NOMO-1 (cell line): Measurements from ENCODE around the gene ECSCR.
A peak's percentile ranks its signal among the peaks of the same experiment; 100 is the strongest.
"Not testable (repeated sequence)": the region's sequence is repeated elsewhere in the genome, so short reads cannot be mapped to it uniquely, and the experiment has no call there.

Experiments
- DNase-seq, 2 experiments: peaks; one replicate each; lab custom pipeline; 2025; ENCODE audit not compliant: unreplicated experiment in 2 of 2; lab: John Stamatoyannopoulos, UW

ECSCR gene

GRCh38 chr5:139446956-139447779 lies 15.4 kb downstream of the ECSCR start:
- DNase-seq: no peak

- no peak for DNase-seq
Measured at GRCh38 chr5:139445325-139446170, 17.0 kb downstream of the ECSCR start.

GRCh38 chr5:139443831-139444453 lies 18.6 kb downstream of the ECSCR start:
- DNase-seq: no peak

- not testable (repeated sequence) for DNase-seq
Measured at GRCh38 chr5:139440416-139440815, 22.1 kb downstream of the ECSCR start.

- DNase-seq: peak; percentile 64 to 83
Measured at GRCh38 chr5:139439013-139439903, 23.3 kb downstream of the ECSCR start, which contains the start of gene DNAJC18. Gene DNAJC18 (minus strand): TSS chr5:139439525. CDS start chr5:139439445, 80 bp downstream.

DNA sequence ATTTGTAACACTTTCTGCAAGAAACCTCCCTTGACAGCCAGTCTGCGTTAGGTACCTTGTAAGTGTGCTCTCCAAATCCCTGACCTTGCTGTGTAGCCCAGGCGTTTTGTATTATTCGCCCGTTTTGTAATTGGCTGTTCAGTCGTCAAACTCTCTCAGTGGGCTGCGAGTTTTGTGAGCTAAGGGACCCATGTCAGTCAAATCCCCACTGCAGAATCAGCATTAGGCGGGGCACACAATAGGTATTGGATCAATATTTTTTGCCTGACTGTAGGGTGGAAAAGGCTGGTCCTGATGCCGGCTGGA lies 23.9 kb downstream of the ECSCR start:
- DNase-seq: no peak

- no peak for DNase-seq
Measured at GRCh38 chr5:139435676-139436075, 26.9 kb downstream of the ECSCR start.

DNA sequence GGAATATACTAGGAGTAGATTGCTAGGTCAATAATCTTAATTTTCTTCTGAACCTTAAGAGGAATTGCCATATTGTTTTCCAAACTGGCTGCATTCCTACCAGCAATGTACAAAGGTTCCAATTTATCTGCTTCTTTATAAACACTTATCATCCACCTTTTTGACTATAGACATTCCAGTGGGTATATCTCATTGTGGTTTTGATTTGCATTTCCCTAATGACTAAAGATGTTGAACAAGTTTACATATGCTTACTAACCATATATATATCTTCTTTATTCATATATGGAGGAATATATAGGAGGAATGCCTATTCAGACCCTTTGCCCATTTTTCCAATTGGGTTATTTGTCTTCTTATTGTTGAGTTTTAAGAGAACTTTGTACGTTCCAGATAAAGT lies 30.8 kb downstream of the ECSCR start:
- DNase-seq: no peak

- DNase-seq: no peak
Measured at GRCh38 chr5:139430015-139430414, 32.5 kb downstream of the ECSCR start.

GRCh38 chr5:139426203-139426885 lies 36.2 kb downstream of the ECSCR start:
- no peak for DNase-seq

DNA sequence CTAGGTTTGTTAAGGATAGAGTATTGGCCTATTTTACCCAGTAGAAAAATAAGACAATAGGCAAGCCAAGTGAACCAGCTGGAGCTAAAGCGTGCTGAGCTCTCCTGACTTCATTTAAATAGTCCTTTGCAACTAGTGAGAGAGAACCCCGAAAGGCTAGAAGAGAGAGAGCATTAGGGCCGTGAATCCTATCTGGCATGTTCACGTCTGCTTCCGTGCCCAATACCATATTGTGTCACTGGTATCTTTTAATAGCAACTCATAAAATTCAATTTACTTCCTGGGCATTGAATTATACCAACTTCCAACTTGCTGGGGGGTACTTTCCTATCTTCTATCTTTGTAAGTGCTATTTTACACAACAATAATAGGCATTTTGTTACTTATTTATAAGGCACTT lies 37.0 kb downstream of the ECSCR start:
- DNase-seq: no peak

- DNase-seq: peak; percentile 46 to 81
Measured at GRCh38 chr5:139422307-139422893, 40.1 kb downstream of the ECSCR start.

GRCh38 chr5:139419226-139420192 lies 43.0 kb downstream of the ECSCR start:
- no peak for DNase-seq

DNA sequence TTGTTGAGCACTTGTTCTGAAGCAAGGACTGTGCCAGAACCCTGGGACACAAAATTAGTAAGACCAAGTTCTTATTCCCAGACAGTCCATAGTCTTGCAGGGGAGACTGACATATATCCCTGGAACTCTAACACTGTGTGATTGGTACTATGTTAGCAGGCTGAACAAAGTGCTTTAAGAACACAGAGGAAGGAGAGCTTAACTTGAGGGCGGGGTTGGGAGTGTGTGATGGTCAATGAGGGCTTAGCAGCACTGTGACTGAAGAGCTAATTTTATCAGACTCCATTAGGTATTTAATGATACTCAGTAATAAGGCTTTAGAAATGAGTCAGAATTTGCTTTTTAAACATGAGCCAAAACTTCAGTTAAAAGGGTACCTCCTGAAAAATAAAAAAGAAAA lies 43.8 kb downstream of the ECSCR start:
- DNase-seq: no peak

- peak in 1 of 2 experiments; percentile 5 for DNase-seq
Measured at GRCh38 chr5:139417214-139417613, 45.3 kb downstream of the ECSCR start.

- DNase-seq: no peak
Measured at GRCh38 chr5:139416651-139417050, 45.9 kb downstream of the ECSCR start.

DNA sequence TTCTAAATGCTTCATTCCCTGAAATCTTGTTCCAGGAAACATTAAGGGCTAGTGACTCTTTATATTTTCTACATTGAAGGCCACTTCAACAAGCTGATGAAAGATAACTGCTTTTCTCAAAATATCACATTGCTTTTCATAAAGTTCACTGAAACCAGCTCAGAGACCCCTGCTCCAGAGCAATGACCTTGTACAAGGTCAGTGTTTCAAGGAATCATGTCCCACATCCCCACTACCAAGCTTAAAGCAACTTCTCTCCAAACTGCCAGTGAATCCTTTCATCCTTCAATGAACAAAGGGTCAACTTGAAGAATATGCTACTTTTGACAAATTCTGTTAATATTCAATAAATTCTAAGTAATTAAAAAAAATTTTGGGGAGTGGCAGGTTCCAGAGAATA lies 46.7 kb downstream of the ECSCR start:
- DNase-seq: no peak

DNA sequence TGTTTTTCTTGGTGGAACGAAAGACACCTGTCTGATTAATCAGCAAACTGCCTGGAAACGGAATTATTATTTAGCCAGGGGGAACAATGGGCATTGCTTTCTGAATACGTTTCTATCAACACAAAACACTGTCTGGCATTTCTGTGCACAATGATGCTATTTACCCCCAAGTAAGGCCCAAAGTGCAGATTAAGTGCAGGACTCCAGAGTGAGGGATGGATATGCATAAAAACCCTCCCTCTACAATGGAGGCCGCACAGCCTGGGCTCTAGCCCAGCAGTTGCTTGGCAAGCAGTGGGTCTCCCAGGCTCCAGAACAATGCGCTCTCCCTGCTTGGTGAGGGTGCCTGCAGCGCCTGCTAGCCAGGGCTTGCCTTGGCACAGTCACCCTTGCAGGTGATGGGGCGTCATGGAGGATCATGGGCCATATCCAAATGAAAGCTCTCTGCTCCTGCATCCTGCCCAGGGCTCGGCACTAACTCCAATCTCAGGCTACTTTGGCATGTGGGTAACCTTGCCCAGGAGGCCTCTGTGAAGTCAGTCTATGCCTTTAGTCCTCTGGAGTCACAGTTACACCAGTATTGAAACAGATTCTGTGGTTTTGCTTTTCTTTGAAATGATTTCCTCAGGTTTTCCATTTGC lies 47.2 kb downstream of the ECSCR start:
- no peak for DNase-seq
